ENCODE results near the gene CES2. TPM values are rescaled to one million over a fixed set of nuclear protein-coding genes. Genes with fewer than 3 reads are reported as not detected.
"Not testable (repeated sequence)": the region's sequence is repeated elsewhere in the genome, so short reads cannot be mapped to it uniquely, and the experiment has no call there.

Gene CES2
- 19.3 and 24.0 TPM in 2 replicates for total RNA-seq (2014; rRNA removed; shearing (Covaris generic))
- polyA plus RNA-seq (2015; cell fraction: cytosol; rRNA removed) = 24.5 and 26.0 TPM in 2 replicates
- polyA plus RNA-seq (2015; cell fraction: nucleus; rRNA removed) = 28.3 and 30.0 TPM in 2 replicates

GRCh38 chr16:66935314-66936011 is at the start of gene CES2:
CES2 (plus strand) TSS chr16:66935516; CDS start chr16:66935636, 120 bp downstream.
- peak; percentile 22 for DNase-seq (ENCODE audit: low read depth)

- no peak for DNase-seq (ENCODE audit: low read depth)
Observed at GRCh38 chr16:66886321-66886720, 49.0 kb upstream of the CES2 start.

GRCh38 chr16:66886914-66887313 is 48.4 kb upstream of the CES2 start:
- no peak for DNase-seq (ENCODE audit: low read depth)

DNA sequence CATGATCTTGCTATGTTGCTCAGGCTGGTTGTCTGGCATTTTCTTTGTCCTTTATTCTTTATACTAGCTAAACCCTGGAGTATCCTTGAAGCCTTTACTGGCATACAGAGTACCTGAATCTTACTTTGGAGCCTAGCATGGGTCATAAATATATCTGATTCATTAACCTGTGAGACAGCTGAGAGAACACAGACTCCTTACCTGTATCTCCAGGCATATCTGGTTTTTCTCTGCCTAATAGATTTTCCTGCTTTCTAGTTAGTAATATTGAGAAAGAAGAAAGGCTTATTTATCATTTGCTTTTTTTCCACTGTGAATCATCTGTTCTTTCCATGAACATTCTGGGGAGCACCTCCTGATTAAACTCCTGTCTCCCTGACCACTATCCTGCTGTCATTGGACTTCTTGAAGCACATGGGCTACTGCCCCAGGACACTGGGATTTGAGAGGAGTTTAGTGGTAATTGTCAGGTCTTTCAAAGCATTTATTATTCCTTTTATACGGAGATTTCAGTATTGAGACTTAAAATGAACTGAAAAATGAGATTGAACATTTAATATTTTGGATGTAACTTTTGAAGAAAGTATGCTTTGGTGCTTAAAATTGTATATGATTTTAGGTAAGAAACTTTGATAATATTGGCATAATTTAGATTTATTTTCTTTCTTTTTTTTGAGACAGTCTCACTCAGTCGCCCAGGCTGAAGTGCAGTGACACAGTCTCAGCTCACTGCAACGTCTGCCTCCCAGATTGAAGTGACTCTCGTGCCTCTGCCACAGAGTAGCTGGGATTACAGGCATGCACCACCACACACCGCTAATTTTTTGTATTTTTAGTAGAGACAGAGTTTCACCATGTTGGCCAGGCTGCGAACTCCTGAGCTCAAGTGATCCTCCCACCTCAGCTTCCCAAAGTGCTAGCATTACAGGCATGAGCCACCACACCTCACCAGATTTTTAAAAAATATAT is 46.4 kb upstream of the CES2 start:
- no peak for DNase-seq (ENCODE audit: low read depth)

DNA sequence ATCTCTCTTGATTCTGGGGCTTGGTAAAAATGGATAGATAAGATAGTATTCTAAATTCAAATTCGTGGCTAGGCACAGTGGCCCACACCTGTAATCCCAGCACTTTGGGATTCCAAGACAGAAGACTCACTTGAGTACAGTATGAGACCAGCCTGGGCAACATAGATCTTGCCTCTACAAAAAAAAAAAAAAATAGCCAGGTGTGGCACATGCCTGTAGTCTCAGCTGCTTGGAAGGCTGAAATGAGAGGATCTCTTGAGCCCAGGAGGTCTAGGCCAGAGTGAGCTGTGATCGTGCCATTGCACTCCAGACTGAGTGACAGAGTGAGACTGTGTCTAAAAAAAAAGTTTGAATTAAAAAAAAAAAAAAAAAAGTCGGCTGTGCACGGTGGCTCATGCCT is 45.7 kb upstream of the CES2 start:
- DNase-seq (ENCODE audit: low read depth) = no peak

DNA sequence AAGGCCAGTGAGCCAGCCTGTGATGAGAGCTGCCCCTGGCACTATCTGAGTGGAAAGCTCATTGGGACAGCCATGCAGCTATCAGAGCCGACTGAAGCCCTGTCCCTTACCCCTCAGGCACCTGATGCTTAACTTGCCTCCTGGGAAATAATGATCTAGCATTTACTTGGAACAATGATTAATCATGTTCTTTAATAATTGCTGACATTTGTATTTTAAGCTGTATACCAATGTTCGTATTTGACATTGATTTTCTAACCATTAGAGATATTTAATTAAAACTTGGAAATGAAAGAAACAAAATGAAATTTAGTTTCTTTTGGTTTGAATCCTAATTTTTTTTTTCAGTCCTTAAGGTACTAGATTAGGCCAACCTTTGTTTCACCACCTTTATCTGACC is 44.5 kb upstream of the CES2 start:
- no peak for DNase-seq (ENCODE audit: low read depth)

- no peak for DNase-seq (ENCODE audit: low read depth)
Observed at GRCh38 chr16:66891360-66891759, 44.0 kb upstream of the CES2 start.

- no peak for DNase-seq (ENCODE audit: low read depth)
Observed at GRCh38 chr16:66891797-66892196, 43.5 kb upstream of the CES2 start.

GRCh38 chr16:66894055-66894454 is 41.3 kb upstream of the CES2 start:
- DNase-seq (ENCODE audit: low read depth) = no peak

GRCh38 chr16:66894948-66895688 is 40.2 kb upstream of the CES2 start:
- DNase-seq (ENCODE audit: low read depth) = peak; percentile 70

GRCh38 chr16:66895689-66895979 is 39.7 kb upstream of the CES2 start:
- no peak for DNase-seq (ENCODE audit: low read depth)

DNA sequence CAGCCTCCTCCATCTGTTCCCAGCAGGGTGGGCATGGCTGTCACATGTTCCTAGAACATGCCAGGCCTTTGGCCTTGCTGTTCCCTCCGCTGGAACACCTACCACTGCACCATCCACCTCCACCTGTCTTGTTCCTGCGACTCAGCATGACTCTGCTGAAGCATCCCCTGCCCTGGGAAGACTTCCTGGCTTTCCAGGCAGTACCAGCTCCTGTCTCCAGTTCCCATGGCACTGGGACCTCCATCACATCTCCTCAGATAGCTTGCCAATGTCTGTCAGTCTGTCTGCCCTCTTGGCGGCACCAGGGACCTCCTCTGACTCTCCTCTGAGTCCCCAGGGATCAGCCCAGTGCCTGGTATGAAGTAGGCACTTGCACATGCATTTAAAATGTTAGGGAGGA is 39.3 kb upstream of the CES2 start:
- no peak for DNase-seq (ENCODE audit: low read depth)

DNA sequence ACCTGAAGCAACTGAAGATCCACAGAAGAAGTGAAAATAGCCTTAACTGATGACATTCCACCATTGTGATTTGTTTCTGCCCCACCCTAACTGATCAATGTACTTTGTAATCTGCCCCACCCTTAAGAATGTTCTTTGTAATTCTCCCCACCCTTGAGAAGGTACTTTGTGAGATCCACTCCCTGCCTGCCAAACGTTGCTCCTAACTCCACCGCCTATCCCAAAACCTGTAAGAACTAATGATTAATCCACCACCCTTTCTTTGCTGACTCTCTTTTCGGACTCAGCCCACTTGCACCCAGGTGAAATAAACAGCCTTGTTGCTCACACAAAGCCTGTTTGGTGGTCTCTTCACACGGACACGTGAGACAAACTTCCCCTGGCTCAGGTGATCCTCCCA is 38.6 kb upstream of the CES2 start:
- not testable (repeated sequence) for DNase-seq (ENCODE audit: low read depth)

DNA sequence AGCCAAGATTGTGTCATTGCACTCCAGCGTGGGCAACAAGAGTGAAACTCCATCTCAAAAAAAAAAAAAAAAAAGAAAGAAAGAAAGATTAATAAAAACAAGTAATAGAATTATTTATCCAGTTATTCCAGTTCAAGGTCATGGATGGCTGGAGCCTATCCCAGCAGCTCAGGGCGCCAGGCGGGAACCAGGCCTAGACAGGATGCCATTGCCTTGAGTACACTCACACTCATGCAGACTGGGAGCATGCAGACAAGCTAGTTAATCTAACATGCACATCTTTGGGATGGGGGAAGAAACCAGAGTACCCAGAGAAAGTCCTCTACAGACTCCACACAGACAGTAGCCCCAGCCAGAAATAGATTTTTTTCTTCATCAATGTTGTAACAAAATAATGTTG is 37.1 kb upstream of the CES2 start:
- no peak for DNase-seq (ENCODE audit: low read depth)

- DNase-seq (ENCODE audit: low read depth) = no peak
Observed at GRCh38 chr16:66898933-66899309, 36.4 kb upstream of the CES2 start.

DNA sequence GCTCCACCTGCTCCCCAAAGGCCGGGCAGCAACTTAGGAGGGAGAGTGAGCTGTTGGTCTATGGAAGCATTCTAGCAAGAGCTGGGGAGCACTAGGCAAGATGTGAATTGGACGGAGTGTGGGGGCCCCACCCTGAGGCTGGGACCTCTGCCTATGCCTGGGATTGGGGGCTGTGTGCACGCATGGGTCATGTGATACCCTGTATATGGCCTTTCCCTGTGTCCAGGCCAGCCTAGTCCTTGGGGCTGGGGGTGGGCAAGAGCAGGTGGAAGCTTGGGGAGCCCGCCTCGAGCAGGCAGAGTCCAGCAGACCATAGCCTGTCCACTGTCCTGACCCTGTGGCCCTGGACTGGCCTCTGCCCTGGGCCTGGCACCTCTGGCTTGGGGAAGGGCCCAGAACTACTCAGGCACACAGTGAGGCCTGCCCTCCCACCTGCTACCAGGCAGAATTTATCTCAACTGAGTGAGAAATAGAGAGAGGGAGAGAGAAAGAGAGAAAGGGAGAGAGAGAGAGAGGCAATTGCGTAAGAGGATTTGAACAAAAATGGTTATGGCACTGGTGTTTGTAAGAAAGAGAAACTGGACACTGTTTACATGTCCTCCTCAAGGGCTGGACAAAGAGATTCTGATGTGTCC is 35.9 kb upstream of the CES2 start:
- DNase-seq (ENCODE audit: low read depth) = peak; percentile 17

GRCh38 chr16:66899945-66900710 is 35.2 kb upstream of the CES2 start:
- DNase-seq (ENCODE audit: low read depth) = peak; percentile 65

GRCh38 chr16:66900721-66901441 is 34.4 kb upstream of the CES2 start:
- DNase-seq (ENCODE audit: low read depth) = no peak

DNA sequence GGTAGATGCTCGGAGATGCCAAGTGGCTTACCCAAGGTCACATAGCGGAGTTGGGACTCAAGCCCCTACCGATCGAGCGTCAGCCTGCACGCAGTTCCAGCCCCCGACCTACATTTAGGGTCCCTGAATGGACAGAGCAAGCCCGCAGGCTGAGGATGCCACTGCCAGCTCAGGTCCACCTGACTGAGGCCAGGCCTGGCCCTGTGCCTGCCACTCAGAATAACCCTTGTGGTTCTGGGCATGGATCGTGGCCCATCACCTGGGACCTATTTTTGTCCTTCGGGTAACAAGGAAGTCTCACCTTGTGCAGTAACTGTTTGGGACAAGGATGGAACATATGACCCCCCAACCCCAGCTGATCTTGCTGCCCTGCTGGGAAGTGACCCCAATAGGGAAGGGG is 33.7 kb upstream of the CES2 start:
- no peak for DNase-seq (ENCODE audit: low read depth)
